ENCODE measurements around the gene HS6ST2. TPM values are rescaled to one million over a fixed set of nuclear protein-coding genes. Genes with fewer than 3 reads are reported as not detected.

The HS6ST2 gene
- total RNA-seq, 1 experiment from 2014 or later: 24.6 TPM

DNA sequence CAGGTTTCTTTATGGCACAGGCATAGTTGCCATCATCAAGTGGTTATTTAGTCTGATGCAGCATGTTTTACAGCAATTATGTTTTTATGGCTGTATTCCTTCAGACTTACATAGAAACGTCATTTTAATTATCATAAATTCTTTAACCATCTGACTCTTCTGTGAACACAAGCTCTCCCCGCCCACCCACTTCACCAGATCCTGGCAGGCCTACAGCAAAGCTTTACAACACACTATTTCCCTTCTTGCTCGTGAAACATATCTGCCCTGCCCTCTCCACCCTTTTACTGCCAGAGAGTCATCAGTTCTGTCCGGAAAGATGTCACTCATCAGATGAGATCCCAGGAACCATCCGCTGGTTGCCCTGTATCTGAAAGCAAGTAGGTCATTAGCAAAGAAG lies 120.5 kb downstream of the HS6ST2 start:
- H2AFZ ChIP-seq (ENCODE audit: low read depth, low read length, poor library complexity, severe bottlenecking): no peak overlapping the region
- CTCF ChIA-PET: no interaction called here
- H3K9me2 ChIP-seq (ENCODE audit: insufficient read depth): no peaks in the 10 kb centered on the region
- no peaks in the 10 kb centered on the region for H3K27me3 ChIP-seq (ENCODE audit: insufficient read depth, low read length)
- BruUV-seq (replicated peaks): no TSS peak
- no peak for ATAC-seq
- no peaks in the 10 kb centered on the region for H3K36me3 ChIP-seq (ENCODE audit: control insufficient read depth in 1 of 2, insufficient read depth in 2 of 2, low read length in 2 of 2)
- no peak overlapping the region for H3K4me3 ChIP-seq (replicated peaks in 1 of 2; ENCODE audit: low read depth in 1 of 2, low read length in 2 of 2)
- no peak for TF ChIP-seq CBX3 (IDR thresholded peaks at IDR 0.05; ENCODE audit: low read depth)
- no peak for TF ChIP-seq CEBPB (IDR thresholded peaks at IDR 0.05; ENCODE audit: low read depth)
- TF ChIP-seq RAD21 (IDR thresholded peaks at IDR 0.05; ENCODE audit: low read depth): no peak
- TF ChIP-seq EZH2phosphoT487 (IDR thresholded peaks at IDR 0.05; ENCODE audit: borderline replicate concordance): no peak
- TF ChIP-seq EZH2 (IDR thresholded peaks at IDR 0.05): no peak
- TF ChIP-seq POLR2A (IDR thresholded peaks at IDR 0.05; ENCODE audit: borderline replicate concordance, extremely low read depth, insufficient read depth, insufficient read length): no peak
- no peak for TF ChIP-seq ZFX (IDR thresholded peaks at IDR 0.05)
- TF ChIP-seq, protein P1, sequence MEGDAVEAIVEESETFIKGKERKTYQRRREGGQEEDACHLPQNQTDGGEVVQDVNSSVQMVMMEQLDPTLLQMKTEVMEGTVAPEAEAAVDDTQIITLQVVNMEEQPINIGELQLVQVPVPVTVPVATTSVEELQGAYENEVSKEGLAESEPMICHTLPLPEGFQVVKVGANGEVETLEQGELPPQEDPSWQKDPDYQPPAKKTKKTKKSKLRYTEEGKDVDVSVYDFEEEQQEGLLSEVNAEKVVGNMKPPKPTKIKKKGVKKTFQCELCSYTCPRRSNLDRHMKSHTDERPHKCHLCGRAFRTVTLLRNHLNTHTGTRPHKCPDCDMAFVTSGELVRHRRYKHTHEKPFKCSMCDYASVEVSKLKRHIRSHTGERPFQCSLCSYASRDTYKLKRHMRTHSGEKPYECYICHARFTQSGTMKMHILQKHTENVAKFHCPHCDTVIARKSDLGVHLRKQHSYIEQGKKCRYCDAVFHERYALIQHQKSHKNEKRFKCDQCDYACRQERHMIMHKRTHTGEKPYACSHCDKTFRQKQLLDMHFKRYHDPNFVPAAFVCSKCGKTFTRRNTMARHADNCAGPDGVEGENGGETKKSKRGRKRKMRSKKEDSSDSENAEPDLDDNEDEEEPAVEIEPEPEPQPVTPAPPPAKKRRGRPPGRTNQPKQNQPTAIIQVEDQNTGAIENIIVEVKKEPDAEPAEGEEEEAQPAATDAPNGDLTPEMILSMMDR (IDR thresholded peaks at IDR 0.05 in 2 of 3, conservative IDR thresholded peaks at IDR 0.05 in 1 of 3; ENCODE audit: borderline replicate concordance in 1 of 3, insufficient read depth in 1 of 3, low read depth in 2 of 3, low read length in 2 of 3): no peak
- TF ChIP-seq YY1 (IDR thresholded peaks at IDR 0.05; ENCODE audit: extremely low read depth, insufficient replicate concordance, low read depth, low read length): no peak
- TF ChIP-seq POLR2AphosphoS5 (IDR thresholded peaks at IDR 0.05; ENCODE audit: low read depth, low read length): no peak
- TF ChIP-seq ELF1 (IDR thresholded peaks at IDR 0.05; ENCODE audit: borderline replicate concordance, low read depth): no peak
- no peak for TF ChIP-seq EGR1 (IDR thresholded peaks at IDR 0.05; ENCODE audit: low read depth)
- TF ChIP-seq ATF3 (IDR thresholded peaks at IDR 0.05): no peak
- TF ChIP-seq, protein P2, sequence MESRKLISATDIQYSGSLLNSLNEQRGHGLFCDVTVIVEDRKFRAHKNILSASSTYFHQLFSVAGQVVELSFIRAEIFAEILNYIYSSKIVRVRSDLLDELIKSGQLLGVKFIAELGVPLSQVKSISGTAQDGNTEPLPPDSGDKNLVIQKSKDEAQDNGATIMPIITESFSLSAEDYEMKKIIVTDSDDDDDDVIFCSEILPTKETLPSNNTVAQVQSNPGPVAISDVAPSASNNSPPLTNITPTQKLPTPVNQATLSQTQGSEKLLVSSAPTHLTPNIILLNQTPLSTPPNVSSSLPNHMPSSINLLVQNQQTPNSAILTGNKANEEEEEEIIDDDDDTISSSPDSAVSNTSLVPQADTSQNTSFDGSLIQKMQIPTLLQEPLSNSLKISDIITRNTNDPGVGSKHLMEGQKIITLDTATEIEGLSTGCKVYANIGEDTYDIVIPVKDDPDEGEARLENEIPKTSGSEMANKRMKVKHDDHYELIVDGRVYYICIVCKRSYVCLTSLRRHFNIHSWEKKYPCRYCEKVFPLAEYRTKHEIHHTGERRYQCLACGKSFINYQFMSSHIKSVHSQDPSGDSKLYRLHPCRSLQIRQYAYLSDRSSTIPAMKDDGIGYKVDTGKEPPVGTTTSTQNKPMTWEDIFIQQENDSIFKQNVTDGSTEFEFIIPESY (IDR thresholded peaks at IDR 0.05; ENCODE audit: extremely low read depth, insufficient replicate concordance, low read length): no peak
- no peak for TF ChIP-seq ZNF274 (IDR thresholded peaks at IDR 0.05; ENCODE audit: low read depth, low read length)
- no peak for TF ChIP-seq REST (IDR thresholded peaks at IDR 0.05; ENCODE audit: low read depth)
- no peak for TF ChIP-seq TCF7L2 (IDR thresholded peaks at IDR 0.05; ENCODE audit: borderline replicate concordance, extremely low read depth, insufficient read depth, insufficient read length)
- H3K9me3 ChIP-seq (ENCODE audit: control insufficient read depth in 1 of 2, insufficient read depth in 1 of 2, low read depth in 1 of 2, low read length in 2 of 2): no peaks in the 10 kb centered on the region
- POLR2A ChIA-PET: no interaction called here
- no peaks in the 10 kb centered on the region for H4K20me1 ChIP-seq (ENCODE audit: insufficient read depth)
- peaks cover 8 to 18% of the 10 kb centered on the region in 2 experiments for H3K4me1 ChIP-seq (ENCODE audit: control insufficient read depth in 1 of 2, insufficient read depth in 2 of 2, low read length in 2 of 2)
- no peak overlapping the region for H3K27ac ChIP-seq (ENCODE audit: low read depth, low read length)
- no peak overlapping the region for H3K9ac ChIP-seq (ENCODE audit: low read length)
- intact Hi-C loops (cut with micrococcal nuclease): no loop called here
- no peak for DNase-seq (ENCODE audit: low read depth, low spot score)
- RAD21 ChIA-PET (ENCODE audit: low non-redundant PET in 1 of 2, low total read pairs in 2 of 2, uncharacterized antibody in 2 of 2, unreplicated experiment in 2 of 2): no interaction called here
- H3K79me2 ChIP-seq (ENCODE audit: insufficient read depth, low read length): 0 out of 2 replicates have a peak, but pooled peaks cover 4% of the 10 kb centered on the region
- no peak overlapping the region for H3K4me2 ChIP-seq (ENCODE audit: low read length)

Data from HCT116 (cell line).